GM12874 (cell line): Measurements from ENCODE around the gene NDUFAF2.

Experiments
- CTCF ChIP-seq: IDR thresholded peaks from 2 replicates; pipeline ENCODE4 v1.5.1; 2011; ENCODE audit warnings: low read depth, mild to moderate bottlenecking, control low read depth, low read length, moderate library complexity; ENCODE audit not compliant: insufficient read depth

Gene NDUFAF2

GRCh38 chr5:61097465-61097864 is 152.5 kb downstream of the NDUFAF2 start:
- no peak for TF ChIP-seq CTCF

GRCh38 chr5:61098251-61098995 is 153.4 kb downstream of the NDUFAF2 start:
- TF ChIP-seq CTCF = no peak

DNA sequence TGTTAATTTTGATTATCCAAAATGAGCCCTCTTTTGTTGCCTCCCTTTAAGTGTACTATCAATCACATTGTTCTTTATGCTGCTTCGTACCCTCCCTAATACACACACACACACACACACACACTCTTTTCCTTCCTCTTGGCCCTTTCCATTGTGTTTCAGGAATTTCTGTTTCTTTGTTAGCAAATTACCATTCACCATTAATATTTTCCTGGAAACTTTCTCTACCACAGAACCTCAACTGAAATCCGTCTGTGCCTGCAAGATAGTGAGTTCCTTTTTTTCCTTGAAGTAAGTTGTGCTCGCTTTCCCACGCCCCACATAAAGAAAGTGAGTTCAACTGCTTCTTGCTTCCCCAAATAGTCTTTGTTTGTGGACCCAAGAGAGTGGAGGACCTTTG is 155.4 kb downstream of the NDUFAF2 start:
- TF ChIP-seq CTCF = no peak

DNA sequence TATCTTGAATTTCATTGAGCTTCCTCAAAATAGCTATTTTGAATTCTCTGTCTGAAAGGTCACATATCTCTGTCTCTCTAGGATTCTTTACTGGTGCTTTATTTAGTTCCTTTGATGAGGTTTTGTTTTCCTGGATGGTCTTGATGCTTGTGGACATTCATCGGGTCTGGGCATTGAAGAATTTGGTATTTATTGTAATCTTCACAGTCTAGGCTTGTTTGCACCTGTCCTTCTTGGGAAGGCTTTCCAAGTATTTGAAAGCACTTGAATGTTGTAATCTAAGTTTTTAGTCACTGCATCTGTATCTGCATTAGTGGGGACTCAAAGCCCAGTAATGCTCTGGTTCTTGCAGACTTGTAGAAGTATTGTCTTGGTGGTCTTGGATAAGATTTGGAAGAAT is 169.4 kb downstream of the NDUFAF2 start:
- no peak for TF ChIP-seq CTCF

- no peak for TF ChIP-seq CTCF
Measured at GRCh38 chr5:61115968-61116367, 171.0 kb downstream of the NDUFAF2 start.

- TF ChIP-seq CTCF = no peak
Measured at GRCh38 chr5:61119066-61119465, 174.1 kb downstream of the NDUFAF2 start.

DNA sequence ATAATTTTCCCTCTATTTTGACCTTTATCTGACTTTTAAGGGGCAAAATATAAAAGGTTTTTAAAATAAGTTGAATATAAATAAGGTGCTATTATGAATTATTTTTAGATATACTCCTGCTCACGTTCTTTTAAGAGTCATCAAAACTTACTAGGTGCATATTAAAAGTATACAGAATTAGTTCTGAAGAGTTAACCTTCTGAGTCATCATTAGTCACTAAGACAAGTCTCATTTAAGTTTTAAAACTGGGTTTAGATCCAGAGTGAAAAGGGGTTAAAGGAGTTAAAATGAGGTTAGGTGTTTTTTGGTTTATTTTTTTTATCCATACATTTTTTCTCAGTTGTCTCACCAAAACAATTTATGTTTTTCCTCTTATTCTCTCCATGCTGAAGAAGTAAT is 175.5 kb downstream of the NDUFAF2 start:
- TF ChIP-seq CTCF = no peak
